Hematopoietic multipotent progenitor cell treated with erythropoietin and hydrocortisone succinate and interleukin-3 and kit ligand, for 17 days (in vitro differentiated cells): ENCODE results near the gene LRRC1.
"Not testable (repeated sequence)": the region's sequence is repeated elsewhere in the genome, so short reads cannot be mapped to it uniquely, and the experiment has no call there.

Experiments used
- DNase-seq: peaks from one replicate; pipeline ENCODE4 v3.0.0-alpha.2; 2015; ENCODE audit warnings: low spot score

LRRC1 gene

GRCh38 chr6:53792973-53793317, 1.9 kb upstream of the LRRC1 start:
- no peak for DNase-seq

- no peak for DNase-seq
Measured at GRCh38 chr6:53793318-53794136, 1.3 kb upstream of the LRRC1 start.

GRCh38 chr6:53794137-53794719, 577 bp upstream of the LRRC1 start:
- DNase-seq, result no peak

GRCh38 chr6:53795340-53795701, 516 bp downstream of the LRRC1 start:
- DNase-seq, result no peak

GRCh38 chr6:53795702-53796450, 1.1 kb downstream of the LRRC1 start:
- DNase-seq, result no peak

GRCh38 chr6:53796451-53796780, 1.6 kb downstream of the LRRC1 start:
- DNase-seq, result no peak

- DNase-seq, result no peak
Measured at GRCh38 chr6:53796791-53797190, 2.0 kb downstream of the LRRC1 start.

GRCh38 chr6:53797304-53797703, 2.5 kb downstream of the LRRC1 start:
- no peak for DNase-seq

GRCh38 chr6:53799340-53799739, 4.5 kb downstream of the LRRC1 start:
- DNase-seq, result no peak

GRCh38 chr6:53801022-53801421, 6.2 kb downstream of the LRRC1 start:
- DNase-seq, result no peak

GRCh38 chr6:53802582-53802981, 7.8 kb downstream of the LRRC1 start:
- no peak for DNase-seq

- no peak for DNase-seq
Measured at GRCh38 chr6:53803081-53803860, 8.5 kb downstream of the LRRC1 start.

- DNase-seq, result no peak
Measured at GRCh38 chr6:53805016-53805415, 10.2 kb downstream of the LRRC1 start.

GRCh38 chr6:53805725-53806124, 10.9 kb downstream of the LRRC1 start:
- DNase-seq, result no peak

GRCh38 chr6:53807606-53808005, 12.8 kb downstream of the LRRC1 start:
- not testable (repeated sequence) for DNase-seq

GRCh38 chr6:53808302-53808881, 13.6 kb downstream of the LRRC1 start:
- DNase-seq, result no peak

- no peak for DNase-seq
Measured at GRCh38 chr6:53809691-53810090, 14.9 kb downstream of the LRRC1 start.

- DNase-seq, result no peak
Measured at GRCh38 chr6:53811082-53811481, 16.3 kb downstream of the LRRC1 start.

GRCh38 chr6:53811746-53812145, 16.9 kb downstream of the LRRC1 start:
- DNase-seq, result no peak

- DNase-seq, result no peak
Measured at GRCh38 chr6:53813096-53813495, 18.3 kb downstream of the LRRC1 start.

GRCh38 chr6:53813801-53814200, 19.0 kb downstream of the LRRC1 start:
- DNase-seq, result no peak

GRCh38 chr6:53814353-53814752, 19.5 kb downstream of the LRRC1 start:
- DNase-seq, result no peak
